Measurements from ENCODE around the gene ALOXE3.
"Not testable (repeated sequence)": the region's sequence is repeated elsewhere in the genome, so short reads cannot be mapped to it uniquely, and the experiment has no call there.

Gene ALOXE3

GRCh38 chr17:8062435-8062806 lies 55.9 kb downstream of the ALOXE3 start:
- peaks cover 4% of the 10 kb centered on the region for H3K4me1 ChIP-seq (ENCODE audit: low read length)
- H3K27ac ChIP-seq (ENCODE audit: low read length), result no peak overlapping the region
- DNase-seq, result no peak
- no peak overlapping the region for H3K9ac ChIP-seq (ENCODE audit: low read length)
- no peaks in the 10 kb centered on the region for H3K9me3 ChIP-seq (replicated peaks; ENCODE audit: insufficient read depth, low read length)
- no peak for TF ChIP-seq EZH2 (optimal IDR thresholded peaks at IDR 0.05; ENCODE audit: low read depth, low read length)
- TF ChIP-seq CTCF (IDR thresholded peaks at IDR 0.05; ENCODE audit: low read length), result no peak
- TF ChIP-seq EZH2phosphoT487 (IDR thresholded peaks at IDR 0.05; ENCODE audit: low read length), result no peak
- H3K4me2 ChIP-seq (ENCODE audit: low read depth, low read length), result peak overlapping the region; percentile 19; the same call in 1 of the 2 replicates
- no peaks in the 10 kb centered on the region for H3F3A ChIP-seq (ENCODE audit: insufficient read depth, low read length)
- H3K36me3 ChIP-seq (replicated peaks; ENCODE audit: insufficient read depth, low read length), result no peaks in the 10 kb centered on the region
- no peak overlapping the region for H3K4me3 ChIP-seq (ENCODE audit: low read length)
- H3K79me2 ChIP-seq (ENCODE audit: low read length), result no peaks in the 10 kb centered on the region
- H3K27me3 ChIP-seq (replicated peaks; ENCODE audit: insufficient read depth, low read length), result peaks cover 94% of the 10 kb centered on the region
- H4K20me1 ChIP-seq (ENCODE audit: insufficient read depth, low read length), result no peaks in the 10 kb centered on the region
- no peak overlapping the region for H2AFZ ChIP-seq (ENCODE audit: low read length)
- no peaks in the 10 kb centered on the region for H3K9me2 ChIP-seq (replicated peaks; ENCODE audit: insufficient read depth, low read length)

- not testable (repeated sequence) for H3K27ac ChIP-seq (ENCODE audit: low read length); H2AFZ ChIP-seq (ENCODE audit: low read length); H3K9ac ChIP-seq (ENCODE audit: low read length); H3K79me2 ChIP-seq (ENCODE audit: low read length); DNase-seq; H4K20me1 ChIP-seq (ENCODE audit: insufficient read depth, low read length); H3K36me3 ChIP-seq (replicated peaks; ENCODE audit: insufficient read depth, low read length); H3F3A ChIP-seq (ENCODE audit: insufficient read depth, low read length); H3K4me3 ChIP-seq (ENCODE audit: low read length); H3K9me3 ChIP-seq (replicated peaks; ENCODE audit: insufficient read depth, low read length); H3K9me2 ChIP-seq (replicated peaks; ENCODE audit: insufficient read depth, low read length); H3K4me2 ChIP-seq (ENCODE audit: low read depth, low read length); H3K4me1 ChIP-seq (ENCODE audit: low read length)
- peaks cover 94% of the 10 kb centered on the region for H3K27me3 ChIP-seq (replicated peaks; ENCODE audit: insufficient read depth, low read length)
Measured at GRCh38 chr17:8061851-8062250, 56.5 kb downstream of the ALOXE3 start.

GRCh38 chr17:8060274-8060673 lies 58.0 kb downstream of the ALOXE3 start:
- Histone ChIP-seq H3K27ac (ENCODE audit: low read length) (no peak overlapping the region), H3K36me3 (replicated peaks; ENCODE audit: insufficient read depth, low read length) (no peaks in the 10 kb centered on the region), H3K9me2 (replicated peaks; ENCODE audit: insufficient read depth, low read length) (no peaks in the 10 kb centered on the region), H3K79me2 (ENCODE audit: low read length) (no peaks in the 10 kb centered on the region), H3K4me2 (ENCODE audit: low read depth, low read length) (no peak overlapping the region), H3K4me3 (ENCODE audit: low read length) (no peak overlapping the region), H3K4me1 (ENCODE audit: low read length) (peaks cover 4% of the 10 kb centered on the region), H3K27me3 (replicated peaks; ENCODE audit: insufficient read depth, low read length) (peaks cover 91% of the 10 kb centered on the region), H3K9ac (ENCODE audit: low read length) (no peak overlapping the region), H2AFZ (ENCODE audit: low read length) (no peak overlapping the region), H3K9me3 (replicated peaks; ENCODE audit: insufficient read depth, low read length) (no peaks in the 10 kb centered on the region), H4K20me1 (ENCODE audit: insufficient read depth, low read length) (no peaks in the 10 kb centered on the region), H3F3A (ENCODE audit: insufficient read depth, low read length) (no peaks in the 10 kb centered on the region)
- TF ChIP-seq EZH2 (optimal IDR thresholded peaks at IDR 0.05; ENCODE audit: low read depth, low read length) (no peak), CTCF (IDR thresholded peaks at IDR 0.05; ENCODE audit: low read length) (peak; percentile 74)
- peak; percentile 79 for DNase-seq

- peaks cover 4% of the 10 kb centered on the region for H3K4me1 ChIP-seq (ENCODE audit: low read length)
- H4K20me1 ChIP-seq (ENCODE audit: insufficient read depth, low read length), result no peaks in the 10 kb centered on the region
- no peak overlapping the region for H3K27ac ChIP-seq (ENCODE audit: low read length)
- DNase-seq, result no peak
- no peak overlapping the region for H2AFZ ChIP-seq (ENCODE audit: low read length)
- H3K9me3 ChIP-seq (replicated peaks; ENCODE audit: insufficient read depth, low read length), result no peaks in the 10 kb centered on the region
- no peaks in the 10 kb centered on the region for H3K79me2 ChIP-seq (ENCODE audit: low read length)
- H3K9ac ChIP-seq (ENCODE audit: low read length), result no peak overlapping the region
- no peaks in the 10 kb centered on the region for H3K9me2 ChIP-seq (replicated peaks; ENCODE audit: insufficient read depth, low read length)
- H3F3A ChIP-seq (ENCODE audit: insufficient read depth, low read length), result no peaks in the 10 kb centered on the region
- no peak overlapping the region for H3K4me2 ChIP-seq (ENCODE audit: low read depth, low read length)
- TF ChIP-seq EZH2phosphoT487 (IDR thresholded peaks at IDR 0.05; ENCODE audit: low read length) (no peak), CTCF (IDR thresholded peaks at IDR 0.05; ENCODE audit: low read length) (no peak), EZH2 (optimal IDR thresholded peaks at IDR 0.05; ENCODE audit: low read depth, low read length) (no peak)
- no peak overlapping the region for H3K4me3 ChIP-seq (ENCODE audit: low read length)
- H3K36me3 ChIP-seq (replicated peaks; ENCODE audit: insufficient read depth, low read length), result no peaks in the 10 kb centered on the region
- peaks cover 79% of the 10 kb centered on the region for H3K27me3 ChIP-seq (replicated peaks; ENCODE audit: insufficient read depth, low read length)
Measured at GRCh38 chr17:8059131-8059530, 59.2 kb downstream of the ALOXE3 start.
